Omental fat pad (tissue), 4 donors: ENCODE measurements around the gene FAM187B. TPM values are rescaled to one million over a fixed set of nuclear protein-coding genes. Genes with fewer than 3 reads are reported as not detected.
"Not testable (repeated sequence)": the region's sequence is repeated elsewhere in the genome, so short reads cannot be mapped to it uniquely, and the experiment has no call there.

ENCODE experiments used
- ATAC-seq: fragments of 150-250 bp; one replicate; pipeline ENCODE4 v1.9.1; 2016; ENCODE audit warnings: mild to moderate bottlenecking, moderate library complexity; ENCODE audit not compliant: low FRiP score
- DNase-seq: peaks from one replicate; pipeline ENCODE4 v3.0.0-alpha.2; 2019; ENCODE audit warnings: low spot score
- CTCF ChIP-seq, 3 donors: fragments of 450-650 bp; IDR thresholded peaks; one replicate each; pipeline ENCODE4 v1.5.1; 2016 to 2017; ENCODE audit warnings: antibody characterized with exemption in 3 of 3, mild to moderate bottlenecking in 3 of 3, moderate library complexity in 2 of 3
- total RNA-seq, 4 donors: library from RNA; depleted of rRNA; stranded (reverse); fragments of >200 nt; gene quantifications; one replicate each; pipeline ENCODE4 v1.1.0, GENCODE V29; 2016

Gene FAM187B
- total RNA-seq, 4 donors from 2014 or later, result not detected

DNA sequence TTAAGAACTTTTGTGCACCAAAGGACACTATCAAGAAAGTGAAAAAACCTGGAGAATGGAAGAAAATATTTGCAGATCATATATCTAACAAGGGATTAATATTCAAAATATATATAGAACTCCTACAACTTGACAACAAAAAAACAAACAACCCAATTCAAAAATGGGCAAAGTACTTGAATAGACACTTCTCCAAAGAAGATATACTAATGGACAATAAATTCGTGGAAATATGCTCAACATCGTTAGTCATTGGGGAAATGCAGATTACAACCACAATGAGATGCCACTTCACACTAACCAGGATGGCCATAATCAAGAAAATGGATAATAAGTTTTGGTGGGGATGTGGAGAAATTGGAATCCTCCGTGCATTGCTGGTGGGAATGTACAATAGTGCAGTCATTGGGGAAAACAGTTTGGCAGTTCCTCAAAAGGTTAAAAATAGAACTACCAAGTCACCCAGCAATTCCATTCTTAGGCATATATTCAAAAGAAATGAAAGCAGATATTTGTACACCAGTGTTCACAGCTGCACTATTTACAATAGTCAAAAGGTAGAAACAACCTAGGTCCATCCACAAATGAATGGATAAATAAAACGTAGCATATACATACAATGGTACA lies 18.0 kb upstream of the FAM187B start:
- TF ChIP-seq CTCF (IDR thresholded peaks at IDR 0.05), result no peak
- ATAC-seq, result no peak
- DNase-seq, result no peak

DNA sequence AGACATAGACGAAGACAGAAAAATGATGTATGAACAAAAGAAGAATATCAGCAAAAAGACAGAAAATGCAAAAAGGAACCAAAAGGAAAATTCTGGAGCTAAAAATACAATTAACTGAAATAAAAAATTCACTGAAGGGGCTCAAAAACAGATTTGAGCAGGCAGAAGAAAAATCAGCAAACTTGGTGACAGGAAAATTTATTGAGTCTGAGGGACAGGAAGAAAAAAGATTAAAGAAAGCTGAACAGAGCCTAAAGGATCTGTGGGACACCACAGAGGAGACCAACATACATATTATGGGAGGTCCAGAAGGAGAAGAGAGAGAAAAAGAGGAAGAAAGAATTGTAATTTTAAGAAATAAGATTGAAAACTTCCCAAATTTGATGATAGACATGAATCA lies 12.9 kb upstream of the FAM187B start:
- no peak for ATAC-seq
- no peak for DNase-seq
- no peak for TF ChIP-seq CTCF (IDR thresholded peaks at IDR 0.05)

DNA sequence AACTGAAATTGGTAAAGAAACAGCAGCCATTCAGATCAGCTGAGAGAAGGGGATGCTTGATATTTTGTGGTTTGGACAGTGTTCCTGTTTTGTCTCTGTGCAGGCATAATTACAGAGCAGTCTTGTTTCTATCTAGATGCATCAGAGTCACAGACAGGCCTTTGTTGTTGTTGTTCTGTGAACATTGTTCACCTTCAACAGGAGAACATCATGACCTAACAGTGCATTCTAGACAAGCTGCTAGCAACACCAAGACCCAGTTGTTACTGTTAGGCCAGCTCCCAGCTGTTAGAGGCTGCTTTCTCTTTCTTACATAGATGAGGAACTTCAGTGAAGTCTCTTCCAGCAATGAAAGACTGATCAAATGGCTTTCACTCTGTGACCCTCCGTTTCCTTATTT lies 11.8 kb upstream of the FAM187B start:
- TF ChIP-seq CTCF (IDR thresholded peaks at IDR 0.05), result no peak
- DNase-seq, result no peak
- ATAC-seq, result no peak

DNA sequence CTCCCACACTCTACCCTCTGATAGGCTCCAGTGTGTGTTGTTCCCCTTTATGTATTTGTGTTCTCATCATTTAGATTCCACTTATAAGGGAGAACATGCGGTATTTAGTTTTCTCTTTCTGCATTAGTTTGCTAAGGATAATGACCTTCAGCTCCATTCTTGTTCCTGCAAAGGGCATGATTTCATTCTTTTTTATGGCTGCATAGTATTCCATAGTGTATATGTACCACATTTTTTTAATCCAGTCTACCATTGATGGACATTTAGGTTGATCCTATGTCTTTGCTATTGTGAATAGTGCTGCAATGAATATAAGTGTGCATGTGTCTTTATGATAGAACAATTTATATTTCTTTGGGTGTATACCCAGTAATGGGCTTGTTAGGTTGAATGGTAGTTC lies 11.1 kb upstream of the FAM187B start:
- not testable (repeated sequence) for ATAC-seq, DNase-seq

GRCh38 chr19:35236638-35237400 lies 8.3 kb upstream of the FAM187B start:
- DNase-seq, result no peak
- no peak for TF ChIP-seq CTCF (IDR thresholded peaks at IDR 0.05)
- ATAC-seq, result no peak

- no peak for DNase-seq
- no peak for TF ChIP-seq CTCF (IDR thresholded peaks at IDR 0.05)
- no peak for ATAC-seq
These were observed 4.4 kb upstream of the FAM187B start for GRCh38 chr19:35232912-35233311.

DNA sequence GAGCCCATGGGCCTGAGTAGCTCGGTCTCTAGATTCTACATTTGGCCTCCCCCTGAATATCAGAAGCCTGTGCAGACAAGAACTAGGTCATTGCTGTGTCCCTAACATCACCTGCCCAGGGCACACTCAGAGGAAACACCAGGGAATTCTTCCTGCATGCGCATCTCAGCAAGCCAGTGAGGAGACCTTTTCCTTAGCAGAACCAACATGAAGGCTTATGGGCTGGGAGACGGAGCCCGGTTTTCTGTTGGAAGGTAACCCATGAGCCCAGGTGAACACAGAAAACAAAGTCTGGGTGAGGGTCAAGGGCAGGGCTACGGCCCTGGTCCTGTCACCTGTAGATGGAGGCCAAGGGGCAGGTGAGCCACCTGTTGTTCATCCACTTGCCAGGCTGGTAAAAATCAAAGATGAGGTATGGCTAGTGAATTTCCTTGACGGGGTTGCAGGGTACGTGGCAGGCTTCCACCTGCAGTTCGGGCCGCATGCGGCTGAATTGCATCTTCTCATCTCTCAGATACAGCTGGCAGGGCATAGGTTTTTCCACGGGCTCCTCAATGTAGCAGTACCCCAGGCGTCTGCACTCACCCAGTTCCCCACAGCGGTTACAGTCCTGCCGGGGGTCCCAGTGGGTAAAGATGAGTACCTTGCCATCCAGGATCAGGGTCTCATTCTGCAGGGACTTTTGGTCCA lies 3.6 kb upstream of the FAM187B start:
- no peak for TF ChIP-seq CTCF (IDR thresholded peaks at IDR 0.05)
- DNase-seq (no peak), ATAC-seq (no peak)
